ENCODE measurements around the gene LIM2.
A peak's percentile ranks its signal among the peaks of the same experiment; 100 is the strongest.

LIM2 gene

DNA sequence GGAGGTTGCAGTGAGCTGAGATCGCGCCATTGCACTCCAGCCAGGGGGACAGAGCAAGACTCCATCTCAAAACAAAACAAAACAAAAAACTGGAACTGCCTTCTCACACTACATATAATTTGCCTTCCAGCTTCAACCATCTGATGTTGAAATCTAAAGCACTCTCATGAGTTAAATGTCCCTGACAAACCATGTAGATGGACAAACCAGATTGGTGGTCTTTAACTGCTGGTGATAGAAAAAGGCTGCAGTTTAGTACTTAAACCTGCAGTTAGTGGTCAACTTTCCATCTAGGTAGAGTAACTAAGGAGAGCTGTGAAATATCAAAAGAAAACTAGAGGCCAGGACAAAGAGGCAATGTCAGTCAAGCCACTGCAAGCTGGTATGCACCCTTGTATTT lies 8.4 kb upstream of the LIM2 start:
- no peak for DNase-seq (ENCODE audit: low read depth in 2 of 2)

DNA sequence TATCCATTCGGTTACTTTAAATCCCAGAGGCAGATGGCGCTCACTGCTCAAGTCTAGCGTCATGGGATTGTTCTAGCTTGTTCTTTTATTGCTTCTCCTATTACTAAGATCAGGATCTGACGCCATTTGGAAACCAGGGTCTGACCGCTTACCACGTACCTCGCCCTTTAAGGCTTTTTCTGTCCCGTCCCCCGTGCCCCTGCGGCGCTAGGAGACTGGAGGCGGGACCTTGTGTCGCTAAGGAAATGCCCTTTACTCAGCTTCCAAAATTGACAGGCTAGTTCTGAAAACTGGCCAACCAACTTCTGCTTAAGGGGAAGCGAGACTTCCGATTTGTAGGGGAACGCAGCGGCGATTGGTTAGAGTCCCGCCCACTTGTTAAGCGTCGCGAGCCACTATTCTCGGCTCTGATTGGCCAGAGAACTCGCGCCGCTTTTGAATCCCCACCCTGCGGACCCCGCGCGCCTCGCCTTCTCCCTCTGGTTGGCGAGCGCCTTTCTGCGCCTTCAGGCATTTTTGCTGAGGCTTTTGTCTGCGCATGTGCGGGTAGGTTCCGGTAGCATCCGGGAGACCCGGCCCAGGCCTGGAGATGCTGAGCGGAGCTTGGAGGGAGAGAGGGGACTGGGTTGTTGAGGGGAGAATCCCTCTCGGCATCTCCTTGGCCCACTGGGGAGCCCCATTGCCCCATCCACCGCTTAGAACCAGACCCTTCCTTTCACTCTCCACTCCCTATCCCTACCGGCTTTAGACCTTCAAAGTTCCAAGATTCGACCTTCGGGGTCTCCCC lies 6.5 kb upstream of the LIM2 start:
- peak; percentile 53 to 65 for DNase-seq (ENCODE audit: low read depth in 2 of 2)

DNA sequence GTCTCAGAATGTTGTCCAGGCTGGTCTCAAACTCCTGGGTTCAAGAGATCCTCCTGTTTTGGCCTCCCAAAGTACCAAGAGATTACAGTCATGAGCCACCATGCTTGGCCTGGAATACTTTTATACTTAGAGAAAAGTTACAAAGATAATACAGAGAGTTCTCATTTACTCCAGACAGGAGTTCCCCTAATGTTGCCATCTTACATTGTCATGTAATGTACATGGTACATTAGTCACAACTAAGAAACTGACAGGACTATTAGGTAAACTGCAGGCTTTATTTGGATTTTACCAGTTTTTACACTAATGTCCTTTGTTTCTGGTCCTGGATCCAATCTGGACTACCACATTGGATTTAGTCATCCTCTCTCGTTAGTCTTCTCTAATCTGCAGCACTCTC lies 4.9 kb upstream of the LIM2 start:
- no peak for DNase-seq (ENCODE audit: low read depth in 2 of 2)

DNA sequence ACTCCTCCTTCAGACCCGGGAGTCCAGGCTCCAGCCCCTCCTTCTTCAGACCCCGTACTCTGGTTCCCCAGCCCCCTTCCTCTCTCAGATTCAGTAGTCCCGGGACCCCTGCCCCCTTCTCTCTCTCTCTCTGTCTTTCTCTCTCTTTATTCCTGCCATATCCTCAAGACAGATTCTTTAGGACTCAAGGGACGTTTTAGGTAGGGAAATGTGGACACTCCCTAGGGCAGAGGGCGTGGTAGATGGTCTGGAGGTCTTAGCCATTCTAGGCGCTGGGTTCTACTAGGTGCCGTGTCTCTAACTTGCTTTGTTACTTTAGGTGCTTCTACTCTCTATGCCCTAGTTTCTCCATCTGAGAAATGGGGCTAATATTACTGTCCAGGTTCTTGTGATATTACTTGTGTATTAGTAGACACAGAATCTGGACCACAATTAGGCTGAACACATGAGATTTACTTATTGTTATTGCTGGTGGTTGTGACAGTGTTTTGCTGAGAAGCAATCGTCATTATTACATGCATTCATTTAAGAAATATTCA lies 3.4 kb upstream of the LIM2 start:
- no peak for DNase-seq (ENCODE audit: low read depth in 2 of 2)

DNA sequence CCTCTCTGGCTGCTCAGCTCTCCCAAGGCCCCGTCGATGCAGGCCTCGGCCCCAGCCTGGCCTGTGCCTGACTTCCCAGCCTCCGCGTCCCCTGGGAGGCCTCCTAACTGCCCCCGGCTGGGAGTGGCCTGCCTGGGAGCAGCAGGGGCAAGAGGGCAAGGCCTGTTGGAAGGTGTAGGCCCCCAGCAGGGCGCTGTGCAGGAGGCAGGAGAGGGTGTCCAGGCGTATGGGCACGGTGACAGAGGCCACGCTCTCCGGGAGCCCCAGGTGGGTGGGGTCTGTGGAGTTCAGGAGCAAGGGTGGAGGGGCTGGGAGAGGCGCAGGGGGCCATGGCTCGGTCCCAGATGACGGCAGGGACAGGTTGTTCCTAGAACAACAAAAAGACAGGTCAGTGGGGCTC lies 1.4 kb upstream of the LIM2 start:
- DNase-seq (ENCODE audit: low read depth in 2 of 2) = no peak

DNA sequence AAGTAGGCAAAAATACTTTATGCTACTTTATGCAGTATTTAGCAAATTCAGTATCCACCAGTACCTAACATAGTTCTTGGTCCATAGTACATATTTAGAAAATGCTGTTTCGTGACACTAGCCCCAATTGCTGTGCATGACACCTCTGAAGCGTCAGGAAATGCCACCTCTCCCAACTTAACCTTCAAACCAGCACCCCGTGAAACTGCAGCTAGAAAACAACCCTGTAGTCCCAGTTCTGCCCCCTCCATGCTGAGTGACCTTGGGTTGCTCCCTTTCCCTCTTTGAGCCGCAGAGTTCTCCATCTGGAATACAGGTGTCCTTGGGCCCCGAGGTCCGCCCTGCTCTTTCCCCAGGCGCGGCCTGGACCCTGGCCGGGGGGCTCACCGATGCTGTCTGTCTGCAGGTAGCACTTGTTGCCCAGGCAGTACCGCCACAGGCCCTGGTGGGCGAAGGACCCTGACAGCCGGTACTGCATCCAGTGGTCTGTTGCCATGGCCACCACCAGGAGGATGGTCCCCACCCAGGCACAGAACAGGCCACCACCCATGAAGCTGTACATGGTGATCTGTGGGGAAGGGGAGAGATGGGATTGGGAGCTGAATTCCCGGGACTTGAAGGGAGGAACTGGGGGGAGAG lies 773 bp downstream of the LIM2 start:
- DNase-seq (ENCODE audit: low read depth in 2 of 2) = no peak

DNA sequence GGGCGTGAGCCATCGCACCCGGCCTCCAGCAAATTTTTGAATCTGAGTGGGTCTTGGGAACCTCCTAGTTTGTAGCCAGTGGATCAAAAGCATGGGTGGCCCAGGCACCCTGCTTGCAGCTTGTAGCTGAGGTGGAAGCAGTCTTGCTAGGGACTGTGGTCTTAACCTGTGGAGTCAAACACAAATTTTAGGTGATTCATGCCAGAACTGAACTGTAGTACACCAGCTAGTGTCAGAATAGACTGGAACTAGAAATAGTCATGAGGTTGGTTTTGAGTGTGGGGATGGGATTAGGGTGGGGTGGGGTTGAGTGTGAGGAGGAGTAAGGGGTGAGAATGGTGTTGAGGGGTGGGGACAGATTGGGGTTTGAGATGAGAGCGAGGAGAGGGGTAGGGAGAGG lies 5.8 kb downstream of the LIM2 start:
- no peak for DNase-seq (ENCODE audit: low read depth in 2 of 2)

DNA sequence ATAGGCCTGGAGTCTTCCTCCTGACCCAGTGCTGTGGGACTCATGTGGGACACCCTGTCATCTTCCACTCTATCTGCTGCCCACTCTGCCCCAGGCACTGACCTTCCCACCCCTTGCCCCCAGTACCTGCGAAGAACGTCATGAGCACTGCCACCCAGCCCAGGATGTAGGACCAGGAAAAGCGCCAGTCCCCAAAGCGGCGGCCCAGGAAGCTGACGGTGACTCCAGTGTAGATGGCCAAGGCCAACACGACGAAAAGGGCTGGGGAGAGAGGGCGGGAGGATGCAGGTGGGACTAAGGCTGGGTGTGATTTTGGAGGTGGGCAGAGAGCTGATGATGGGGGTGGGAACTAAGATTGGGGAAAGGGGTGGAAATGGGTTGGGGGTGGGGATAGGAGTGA lies 7.4 kb downstream of the LIM2 start:
- no peak for DNase-seq (ENCODE audit: low read depth in 2 of 2)

DNA sequence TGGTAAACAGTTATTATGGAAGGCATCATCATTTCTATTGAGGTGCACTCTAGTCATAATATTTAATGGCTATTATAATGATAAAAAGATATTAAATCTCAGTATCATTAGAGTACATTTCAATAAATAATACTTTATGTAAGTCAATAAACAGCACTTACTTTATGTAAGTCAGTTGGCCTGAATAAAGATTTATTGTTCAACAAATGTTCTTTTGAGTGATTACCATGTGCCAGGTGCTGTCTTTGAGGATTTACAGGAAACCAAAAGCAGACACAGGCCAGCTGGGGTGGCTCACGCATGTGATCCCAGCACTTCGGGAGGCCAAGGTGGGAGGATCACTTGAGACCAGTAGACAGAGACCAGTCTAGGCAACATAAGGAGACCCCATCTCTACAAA lies 10.4 kb downstream of the LIM2 start:
- DNase-seq (ENCODE audit: low read depth in 2 of 2) = no peak

DNA sequence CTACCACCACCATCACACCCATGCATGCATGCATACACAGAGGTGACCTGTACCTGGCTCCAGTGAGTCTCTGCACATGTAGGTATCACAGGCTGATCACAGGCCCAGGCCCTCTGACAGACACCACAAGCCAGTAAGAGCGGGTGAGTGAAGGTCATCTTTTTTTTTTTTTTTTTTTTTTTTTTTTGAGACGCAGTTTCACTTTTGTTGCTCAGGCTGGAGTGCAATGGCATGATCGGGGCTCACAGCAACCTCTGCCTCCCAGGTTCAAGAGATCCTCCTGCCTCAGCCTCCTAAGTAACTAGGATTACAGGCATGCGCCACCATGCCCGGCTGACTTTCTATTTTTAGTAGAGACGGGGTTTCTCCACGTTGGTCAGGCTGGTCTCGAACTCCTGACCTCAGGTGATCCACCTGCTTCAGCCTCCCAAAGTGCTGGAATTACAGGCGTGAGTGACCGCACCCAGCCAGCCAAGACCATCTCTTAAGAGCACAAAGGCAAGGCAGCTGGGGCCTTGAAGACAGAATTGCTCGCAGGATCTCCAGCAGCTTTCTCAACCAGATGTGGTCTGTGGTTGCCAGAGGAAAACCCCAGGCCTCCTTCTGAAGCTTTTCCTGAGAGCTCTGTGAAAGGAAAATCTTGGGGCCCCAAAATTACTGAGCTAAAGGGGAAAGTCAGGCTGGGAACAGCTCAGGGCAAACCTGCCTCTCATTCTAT lies 12.1 kb downstream of the LIM2 start:
- DNase-seq (ENCODE audit: low read depth in 2 of 2) = no peak

DNA sequence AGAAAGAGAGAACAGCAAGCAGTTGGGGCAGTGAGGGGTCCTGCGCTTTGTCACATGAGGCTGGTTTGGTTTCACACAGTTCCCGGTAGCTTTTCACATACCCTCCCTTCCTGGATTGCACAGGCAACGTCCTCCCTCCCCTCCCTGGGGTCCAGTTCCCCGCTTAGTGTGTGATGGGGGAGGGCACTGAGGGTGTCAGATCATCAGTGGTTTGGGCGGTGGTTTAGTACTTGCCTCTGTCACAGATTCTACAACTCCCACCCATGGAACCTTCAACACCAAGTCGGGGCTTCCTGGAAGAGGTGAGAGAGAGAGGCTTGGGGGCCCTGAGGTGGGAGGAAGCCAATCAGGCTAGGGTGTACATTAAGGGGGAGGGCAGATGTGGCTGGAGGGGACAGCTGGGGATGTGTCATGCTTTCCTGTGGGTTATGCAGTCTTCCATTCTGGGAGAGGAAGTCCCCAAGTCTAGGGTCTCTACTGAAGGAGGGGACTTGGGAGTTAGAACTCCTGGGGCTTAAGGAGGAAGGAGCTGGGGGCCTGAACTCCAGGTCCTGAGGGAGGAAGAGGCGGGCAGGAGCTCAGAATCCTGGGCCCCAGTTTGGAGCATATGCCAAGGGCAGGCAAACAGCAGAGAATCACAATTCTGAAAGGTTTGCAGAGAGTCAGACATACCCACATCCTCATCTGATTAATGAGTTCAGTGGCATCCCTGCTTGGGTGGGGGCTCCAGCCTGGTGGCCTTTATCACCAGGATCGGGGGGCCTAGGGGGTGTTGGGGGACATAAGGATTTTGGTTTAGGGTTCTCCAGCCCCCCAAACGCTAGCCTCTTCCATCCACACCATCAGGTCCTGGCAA lies 14.9 kb downstream of the LIM2 start, which contains the start of gene NKG7:
NKG7 (minus strand) TSS at position 6 of the 856 bp plus-strand sequence. CDS start 119 bp downstream, outside the sequence.
- DNase-seq (ENCODE audit: low read depth in 2 of 2) = peak; percentile 19 to 41

DNA sequence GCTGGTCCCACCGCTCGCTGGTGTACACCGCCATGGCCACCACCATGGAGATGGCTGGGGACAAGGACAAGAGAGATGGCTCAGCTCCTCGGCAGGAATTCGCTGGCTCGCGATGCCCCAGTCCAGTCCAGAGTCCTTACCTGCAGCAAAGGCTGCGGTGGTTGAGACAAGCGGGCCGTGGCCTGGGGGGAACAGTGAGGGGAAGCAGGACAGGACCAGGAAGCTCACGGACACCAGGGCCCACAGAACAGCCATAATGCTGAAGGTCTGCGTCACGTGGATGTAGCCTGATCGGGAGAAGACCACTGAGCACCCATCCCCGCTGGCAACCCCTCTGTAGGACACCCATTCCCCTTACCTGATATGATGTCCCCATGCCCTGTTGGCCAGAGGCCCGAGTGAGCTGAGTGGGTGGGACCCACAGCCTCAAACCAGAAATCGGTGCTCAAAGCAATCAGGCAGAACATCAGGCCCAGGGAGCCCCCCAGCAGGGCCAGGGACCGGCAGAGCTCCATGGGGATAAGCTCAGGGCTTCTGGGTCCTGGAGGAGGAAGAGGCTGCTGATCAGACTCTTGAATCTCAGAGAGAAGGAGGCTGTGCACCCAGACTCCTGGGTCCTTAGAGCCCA lies 15.6 kb downstream of the LIM2 start:
- DNase-seq (ENCODE audit: low read depth in 2 of 2) = no peak

DNA sequence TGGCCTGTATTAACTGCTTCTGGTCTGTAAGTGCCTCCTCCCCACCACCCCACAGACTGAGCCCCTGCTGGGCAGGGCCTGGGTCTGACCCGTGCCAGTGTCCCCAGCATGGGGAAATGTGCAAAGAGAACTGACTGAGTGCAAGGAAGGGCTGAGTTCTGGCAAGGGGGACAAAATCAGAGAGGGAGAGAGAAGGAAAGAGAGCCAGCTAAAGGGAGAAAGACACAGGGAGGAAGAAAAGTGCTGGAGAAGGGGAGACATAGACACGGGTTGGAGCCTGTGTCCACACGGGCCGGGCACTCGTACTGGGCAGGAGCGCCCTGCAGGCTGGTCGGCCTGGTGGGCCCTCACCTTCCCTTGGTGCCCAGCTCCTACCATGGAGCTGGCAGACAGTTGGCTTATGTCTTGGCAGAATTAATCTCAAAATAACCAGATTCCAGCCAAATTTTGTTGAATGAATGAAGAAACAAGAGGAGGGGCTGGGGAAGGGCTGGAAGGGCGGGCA lies 16.5 kb downstream of the LIM2 start:
- DNase-seq (ENCODE audit: low read depth in 2 of 2) = no peak

DNA sequence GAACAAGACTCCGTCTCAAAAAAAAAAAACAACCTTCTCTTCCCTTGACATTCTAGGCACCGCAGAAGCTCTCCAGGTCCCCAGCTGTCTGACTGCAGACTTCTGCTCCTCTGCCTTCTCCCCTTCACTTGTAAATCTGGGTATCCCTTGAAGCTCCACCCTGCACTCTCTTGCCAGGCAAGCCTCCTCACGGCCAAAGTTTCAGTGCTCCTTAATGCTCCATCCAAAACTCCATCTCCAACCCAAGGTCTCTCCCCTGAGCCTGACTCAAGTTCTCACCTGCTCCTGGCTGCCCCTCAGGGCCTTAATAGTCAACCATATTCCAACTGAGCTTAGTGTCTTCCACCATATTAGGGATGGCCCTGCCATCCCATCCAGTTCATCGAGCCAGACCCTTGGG lies 17.5 kb downstream of the LIM2 start:
- DNase-seq (ENCODE audit: low read depth in 2 of 2) = no peak

DNA sequence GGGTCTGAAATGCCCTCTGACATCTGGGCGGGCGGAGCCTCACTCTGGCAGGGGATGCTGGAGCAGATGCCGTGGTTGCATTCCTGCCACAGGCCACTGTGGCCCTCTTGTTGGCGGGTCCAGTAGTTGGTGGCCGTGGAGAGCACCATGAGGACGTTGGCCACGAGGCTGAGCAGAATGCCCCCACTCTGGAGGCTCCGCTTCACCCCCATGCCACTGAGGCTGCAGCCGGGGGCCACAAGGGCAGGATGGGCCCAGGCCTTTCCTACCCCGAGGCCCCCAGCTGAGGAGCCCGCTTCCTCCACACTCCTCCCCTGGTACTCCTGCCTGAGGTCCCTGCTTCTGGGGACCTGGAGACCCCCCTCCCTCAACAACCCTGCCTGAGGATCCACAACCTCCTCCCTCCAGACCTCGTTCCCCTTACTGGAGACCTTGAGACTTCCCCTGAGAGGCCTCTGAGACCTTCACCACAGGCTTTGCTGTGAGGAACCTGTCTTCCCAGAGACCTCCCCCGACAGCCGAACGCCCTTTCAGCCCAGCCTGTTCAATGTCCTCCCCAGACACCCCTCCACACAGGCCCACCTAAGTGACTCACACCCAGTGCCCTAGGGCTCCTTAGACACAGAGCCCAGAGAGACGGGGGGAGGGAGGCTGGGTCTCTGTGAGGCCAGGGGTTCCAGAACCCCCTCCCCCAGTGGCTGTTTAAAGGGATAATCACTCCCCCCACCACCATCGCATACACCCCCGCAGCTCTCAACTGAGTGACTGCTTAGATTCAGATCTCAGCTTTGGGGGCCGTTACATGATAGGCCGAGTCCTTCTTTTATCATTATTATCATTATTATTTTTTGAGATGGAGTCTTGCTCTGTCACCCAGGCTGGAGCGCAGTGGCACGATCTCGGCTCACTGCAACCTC lies 19.1 kb downstream of the LIM2 start, which contains the start of gene CLDND2:
CLDND2 (minus strand) TSS at position 638 of the 917 bp plus-strand sequence; CDS start at position 212, 426 bp downstream.
- DNase-seq (ENCODE audit: low read depth in 2 of 2) = no peak

DNA sequence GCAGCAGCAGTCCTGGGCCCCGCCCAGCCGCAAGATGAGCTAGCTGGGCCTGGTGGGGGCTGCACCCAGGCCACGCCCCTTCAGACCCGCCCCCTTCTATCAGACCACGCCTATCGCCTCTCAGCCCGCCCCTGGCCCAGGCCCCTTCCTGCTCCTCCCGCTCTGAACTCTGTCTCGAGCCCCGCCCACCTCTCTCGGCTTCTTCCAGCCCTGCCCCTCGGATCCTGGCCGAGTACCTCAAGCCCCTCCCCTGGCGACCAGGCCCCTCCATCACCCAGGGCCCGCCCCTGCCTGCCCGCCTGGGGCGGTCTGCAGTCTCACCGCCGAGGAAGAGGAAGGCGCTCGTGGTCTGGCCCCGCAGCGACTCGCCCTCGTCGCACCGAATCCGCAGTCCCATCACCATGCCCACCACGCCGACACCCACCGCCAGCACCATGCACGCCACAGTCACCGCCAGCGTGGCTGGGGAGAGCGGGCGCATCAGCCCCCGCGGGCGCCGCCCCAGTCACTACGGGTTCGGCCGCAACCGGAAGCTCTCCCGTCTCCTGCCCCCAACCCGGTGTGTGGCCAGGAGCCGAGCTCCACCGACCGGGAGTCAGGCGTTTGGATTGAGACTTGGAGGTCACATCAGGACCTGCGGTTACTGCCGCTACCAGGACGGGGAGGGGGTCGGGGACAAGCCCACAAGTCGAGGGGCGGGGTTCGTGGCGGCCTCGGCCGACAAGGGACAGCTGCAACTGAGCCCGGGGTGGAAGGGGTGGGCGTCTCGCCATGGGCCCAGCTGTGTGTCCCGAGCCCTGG lies 20.0 kb downstream of the LIM2 start:
- peak; percentile 88 to 98 for DNase-seq (ENCODE audit: low read depth in 2 of 2)

DNA sequence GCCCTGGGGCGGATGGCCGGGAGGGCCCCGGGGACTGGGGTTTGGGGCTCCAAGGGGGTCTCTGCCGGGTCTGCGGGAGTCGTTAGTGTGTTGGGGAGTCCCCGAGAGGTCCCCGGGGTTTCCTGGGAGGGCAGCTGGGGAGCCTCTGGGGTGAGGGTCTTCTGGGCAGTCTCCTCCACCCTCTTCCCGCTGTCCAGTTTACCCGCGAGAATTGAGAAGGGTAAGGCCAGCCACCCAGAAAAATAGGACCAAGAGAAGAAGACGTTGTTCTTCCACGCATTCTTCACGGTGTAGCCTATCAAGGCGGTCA lies 20.6 kb downstream of the LIM2 start:
- DNase-seq (ENCODE audit: low read depth in 2 of 2) = peak in 1 of 2 donors; percentile 15

DNA sequence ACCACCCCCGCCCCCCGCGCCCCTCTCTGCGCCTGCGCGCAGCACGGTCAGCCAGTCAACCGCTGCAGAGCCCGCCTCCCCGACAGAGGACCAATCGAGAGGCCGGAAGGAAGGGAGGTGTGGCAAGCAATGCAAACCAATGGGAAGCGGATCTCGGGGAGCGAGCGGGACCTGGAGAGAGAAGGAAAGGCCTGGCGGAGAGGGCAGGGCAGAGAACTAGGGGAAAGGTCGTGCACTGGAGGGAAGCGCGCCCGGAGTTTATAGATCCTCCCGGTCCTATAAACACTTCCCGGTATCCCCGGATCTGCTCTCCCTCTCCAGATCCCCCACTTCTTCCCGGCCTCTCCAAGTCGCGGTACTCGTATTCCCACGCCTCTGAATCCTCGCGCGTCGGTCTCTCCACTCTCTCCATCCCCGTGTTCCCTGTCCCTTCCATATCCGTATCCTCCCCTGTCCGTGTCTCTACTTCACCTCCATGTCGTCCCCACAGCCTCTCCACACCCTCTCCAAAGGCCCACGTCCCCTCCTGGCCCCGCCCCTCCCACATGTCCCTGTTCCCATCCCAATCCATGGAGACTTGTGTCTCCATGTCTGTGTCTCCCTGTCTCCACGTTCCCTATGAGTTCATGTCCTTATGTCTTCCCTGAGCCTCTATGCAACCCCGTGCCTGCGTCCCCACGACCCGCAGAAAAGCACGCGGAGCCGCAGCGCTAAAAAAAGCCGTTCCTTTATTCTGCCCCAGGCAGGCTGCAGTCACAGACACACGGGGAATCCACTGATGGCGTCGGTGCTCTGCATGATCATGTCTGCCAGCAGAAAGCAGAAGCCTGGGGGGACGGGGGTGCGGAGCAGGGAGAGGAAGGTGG lies 21.2 kb downstream of the LIM2 start:
- peak; percentile 81 to 82 for DNase-seq (ENCODE audit: low read depth in 2 of 2)

Data from stimulated activated CD4-positive, alpha-beta T cell treated with anti-CD3 and anti-CD28 coated beads, Interleukin-1b, Interleukin-23, amount 100 ng/mL, for 1 hour (primary cell).